NCI-H748 (cell line): Measurements from ENCODE around the gene CYBA.

Source experiments
- DNase-seq: peaks from one replicate; lab custom pipeline; 2025; ENCODE audit not compliant: unreplicated experiment; lab: John Stamatoyannopoulos, UW

CYBA gene

GRCh38 chr16:88650749-88651275 is at the start of gene CYBA:
Gene CYBA, minus strand, starts transcription at chr16:88651053. Its CDS starts 40 bp downstream, at chr16:88651013.
- no peak for DNase-seq

DNA sequence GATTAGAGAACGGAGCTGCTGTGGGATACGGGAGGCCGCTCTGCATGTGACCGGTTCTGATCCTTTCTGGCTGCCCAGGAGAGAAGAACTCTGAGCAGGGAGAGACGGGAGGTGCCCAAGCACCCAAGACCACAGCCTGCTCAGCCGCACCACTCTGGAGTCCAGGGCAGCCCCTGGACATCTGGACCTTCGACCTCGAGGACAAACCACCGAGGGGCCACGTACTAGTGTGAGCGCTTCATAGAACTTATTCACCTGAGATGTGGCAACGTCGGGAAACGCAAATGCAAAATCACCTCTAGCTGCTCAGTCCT is 49.4 kb upstream of the CYBA start:
- no peak for DNase-seq

DNA sequence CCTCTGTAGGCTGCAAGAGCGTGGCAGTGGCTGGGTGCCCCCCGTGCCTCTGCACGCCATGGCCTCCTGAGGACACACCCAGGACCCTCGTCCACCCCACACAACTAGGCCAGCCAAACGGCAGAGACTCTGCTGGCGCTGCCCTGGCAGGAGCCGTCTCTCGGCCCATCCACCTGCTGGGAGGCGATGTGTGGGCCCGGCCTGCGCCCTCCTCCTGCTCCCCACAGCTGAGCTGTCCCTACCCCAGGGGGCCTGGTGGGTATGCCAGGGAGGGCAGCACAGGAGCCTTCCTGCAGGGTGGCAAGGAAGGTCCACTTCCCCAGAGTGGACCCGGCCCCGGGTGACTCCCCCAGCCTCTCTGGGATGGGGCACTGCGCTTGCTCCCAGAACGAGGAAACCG is 48.3 kb upstream of the CYBA start:
- DNase-seq = no peak

GRCh38 chr16:88698646-88699045 is 47.8 kb upstream of the CYBA start:
- no peak for DNase-seq

- DNase-seq = no peak
Observed at GRCh38 chr16:88697831-88698615, 47.2 kb upstream of the CYBA start.

- no peak for DNase-seq
Observed at GRCh38 chr16:88697116-88697830, 46.4 kb upstream of the CYBA start.

- no peak for DNase-seq
Observed at GRCh38 chr16:88696441-88696840, 45.6 kb upstream of the CYBA start.

GRCh38 chr16:88695753-88696152 is 44.9 kb upstream of the CYBA start:
- no peak for DNase-seq

GRCh38 chr16:88695218-88695617 is 44.4 kb upstream of the CYBA start:
- no peak for DNase-seq

DNA sequence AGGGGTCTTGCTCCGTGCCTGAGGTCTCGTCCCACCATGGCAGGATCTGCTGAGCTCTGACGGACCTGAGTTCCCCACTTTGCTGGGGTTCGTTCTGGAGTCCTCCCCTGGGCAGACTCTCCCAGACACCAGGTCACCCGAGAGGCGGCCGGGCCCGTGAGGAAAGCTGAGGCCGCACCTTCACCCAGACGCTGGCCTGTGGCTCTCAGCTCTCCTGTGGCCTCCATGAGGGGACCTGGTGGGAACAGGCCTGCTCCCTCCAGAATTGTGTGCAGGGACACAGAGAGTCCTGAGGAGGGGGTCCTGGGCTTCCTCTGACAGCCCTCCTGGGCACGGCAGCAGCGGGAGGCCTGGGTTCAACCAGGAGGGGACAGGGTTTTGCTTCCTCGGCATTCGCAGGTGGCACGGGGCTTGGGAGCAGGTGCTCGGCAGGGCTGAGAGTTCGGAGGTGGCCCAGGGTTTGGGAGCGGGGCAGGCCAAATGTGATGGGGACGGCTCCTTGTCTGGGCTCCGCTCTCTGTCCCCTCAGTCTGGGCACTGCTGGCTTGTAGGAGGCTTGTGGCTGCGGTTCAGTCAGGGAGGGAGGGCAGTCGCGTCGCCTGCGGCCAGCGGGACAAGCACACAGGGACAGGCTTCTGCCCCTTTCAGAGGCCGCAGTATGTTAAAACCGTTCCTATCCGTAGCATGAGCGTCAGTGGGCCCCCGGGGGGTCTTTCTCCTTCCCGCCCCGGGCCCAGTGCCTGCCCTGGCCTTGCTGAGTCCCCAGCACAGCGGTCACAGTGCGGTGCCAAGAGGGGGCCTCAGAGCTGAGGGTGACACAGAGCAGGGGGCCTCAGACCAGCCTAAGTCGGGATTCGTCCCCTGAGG is 43.6 kb upstream of the CYBA start:
- no peak for DNase-seq

DNA sequence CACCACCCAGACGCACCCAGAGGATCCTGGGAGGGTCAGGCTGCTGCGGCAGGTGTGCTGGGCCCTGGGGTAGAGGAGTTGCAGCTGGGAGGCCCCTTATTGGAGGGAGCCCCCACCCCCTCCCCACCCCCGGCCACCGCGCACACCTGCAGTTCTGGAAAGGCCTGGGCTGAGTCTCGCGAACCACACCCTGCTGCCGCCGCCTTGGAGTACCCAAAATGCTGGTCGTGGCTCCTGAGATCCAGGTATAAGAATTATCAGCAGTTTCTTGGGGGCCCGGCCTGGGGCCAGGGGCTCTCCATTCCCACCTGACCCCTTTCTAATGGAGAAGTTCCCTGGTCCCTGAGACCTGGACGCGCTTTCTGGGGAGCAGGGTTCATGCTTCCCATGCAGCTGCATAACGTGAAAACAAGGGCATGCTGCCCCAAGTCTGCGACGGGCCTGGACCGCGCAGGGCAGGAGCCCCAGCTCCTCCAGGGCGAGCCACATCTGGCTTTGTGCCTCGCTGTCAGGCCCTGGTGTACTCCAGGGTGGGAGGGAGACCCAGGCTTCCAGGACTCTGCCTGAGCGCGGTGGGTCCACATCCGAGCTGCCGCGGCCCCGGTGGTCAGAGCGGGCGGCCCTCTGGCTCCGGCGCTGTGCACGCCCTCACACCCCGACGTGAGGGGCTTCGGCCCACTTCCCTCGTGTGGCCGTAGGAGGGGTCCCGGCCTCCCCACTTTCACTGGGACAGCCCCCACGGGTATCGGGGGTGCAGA is 42.7 kb upstream of the CYBA start:
- DNase-seq = no peak

GRCh38 chr16:88692861-88693260 is 42.0 kb upstream of the CYBA start:
- DNase-seq = no peak

- DNase-seq = no peak
Observed at GRCh38 chr16:88691924-88692560, 41.2 kb upstream of the CYBA start.

DNA sequence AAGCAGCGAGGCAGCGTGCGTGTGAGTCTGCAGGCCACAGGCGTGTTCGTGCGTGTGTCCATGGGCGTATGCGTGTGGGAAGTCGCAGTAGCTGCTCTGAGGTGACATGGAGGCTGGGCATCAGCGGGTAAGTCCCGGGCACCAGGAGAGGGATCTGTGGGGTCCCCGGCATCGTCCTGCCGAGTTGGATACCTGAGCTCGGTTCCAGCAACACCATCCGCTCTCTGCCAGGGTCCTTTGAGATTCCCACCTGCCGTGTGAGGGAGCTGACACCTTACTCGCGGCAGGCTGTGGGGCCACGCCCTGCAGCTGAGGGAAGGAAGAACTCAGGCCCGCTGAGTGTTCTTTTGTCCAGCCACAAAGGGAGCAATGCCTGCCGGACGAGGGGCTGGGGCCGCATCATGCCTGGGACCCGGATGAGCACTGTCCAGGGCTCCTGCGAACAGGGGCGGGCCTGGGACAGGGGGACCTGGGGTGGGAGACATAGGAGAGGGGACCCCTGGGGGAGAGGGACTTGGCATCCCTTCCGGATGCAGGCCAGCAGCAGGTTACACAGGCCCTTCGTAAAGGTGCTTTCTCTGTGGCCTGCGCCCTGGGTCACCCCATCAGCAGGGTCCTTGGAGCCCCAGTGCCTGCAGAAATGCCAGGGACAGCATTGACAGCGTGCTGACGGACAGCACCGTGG is 40.4 kb upstream of the CYBA start:
- no peak for DNase-seq

DNA sequence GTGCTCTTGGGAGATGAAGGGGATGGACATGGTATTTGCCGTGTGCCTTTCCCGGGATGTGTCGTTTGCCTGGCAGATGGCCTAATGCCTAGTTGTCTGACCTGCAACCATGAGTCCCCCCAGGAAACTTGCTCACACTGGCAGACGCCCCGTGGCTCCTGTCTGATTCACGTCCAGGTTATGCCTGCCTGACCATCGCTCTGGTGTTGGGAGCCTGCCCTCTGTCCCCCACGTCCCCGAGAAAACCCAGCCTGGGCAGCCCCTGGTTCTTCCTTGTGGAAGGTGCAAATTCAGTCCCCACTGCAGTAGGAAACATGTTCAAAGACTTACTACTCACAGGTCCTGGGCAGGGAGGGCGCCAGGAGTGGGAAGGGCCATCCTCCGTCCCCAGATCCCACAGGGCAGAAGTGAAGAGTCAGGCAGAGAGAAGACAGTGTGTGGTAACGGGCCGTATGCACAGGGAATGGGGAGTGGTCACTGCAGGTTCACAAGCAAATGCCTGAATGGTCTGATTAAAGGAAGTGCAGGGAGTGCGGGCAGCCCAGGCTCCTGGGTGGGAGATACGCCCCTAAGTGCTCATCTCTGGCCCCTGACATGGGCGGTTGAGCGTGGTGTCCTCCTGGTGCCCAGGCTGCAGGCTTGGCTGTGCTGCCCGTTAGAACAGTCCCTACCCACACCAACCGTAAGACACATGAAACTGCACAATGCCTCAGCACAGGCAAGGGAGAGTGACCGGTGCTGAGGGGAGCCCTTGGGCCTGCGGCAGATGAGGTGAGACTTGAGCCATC is 39.7 kb upstream of the CYBA start:
- DNase-seq = no peak

GRCh38 chr16:88688013-88688778 is 37.3 kb upstream of the CYBA start:
- DNase-seq = peak; percentile 30

DNA sequence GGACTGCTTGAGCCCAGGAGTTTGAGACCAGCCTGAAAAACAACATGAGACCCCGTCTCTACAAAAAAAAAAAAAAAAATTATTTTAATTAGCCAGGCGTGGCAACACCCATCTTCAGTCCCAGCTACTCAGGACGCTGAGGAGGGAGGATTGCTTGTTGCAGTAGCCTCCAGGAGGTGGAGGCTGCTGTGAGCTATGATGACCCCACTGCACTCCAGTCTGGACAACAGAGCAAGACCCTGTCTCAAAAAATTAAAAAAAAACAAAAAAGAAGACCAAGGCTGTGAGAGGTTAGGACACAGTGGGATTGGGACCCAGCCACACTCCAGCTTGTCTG is 36.8 kb upstream of the CYBA start:
- DNase-seq = no peak

- no peak for DNase-seq
Observed at GRCh38 chr16:88687254-88687576, 36.4 kb upstream of the CYBA start.
